HEK293 (cell line): ENCODE measurements around the gene GCH1.

Experiments
- CTCF ChIA-PET: fragments of 350-600 bp; formaldehyde crosslinking; extraction: SDS; loops from one replicate; lab custom pipeline; 2021; ENCODE audit warnings: antibody characterized with exemption; lab: Yijun Ruan, JAX
- POLR2A ChIA-PET: fragments of 300-600 bp; formaldehyde crosslinking; extraction: SDS; loops from one replicate; lab custom pipeline; 2020; ENCODE audit warnings: antibody characterized with exemption, inconsistent platforms; lab: Yijun Ruan, JAX
- H3K27ac ChIP-seq: fragments of 200-500 bp; sonication (Bioruptor generic); 2 replicates; pipeline ENCODE4 v1.5.1; 2014; ENCODE audit warnings: low read depth, low read length, control low read depth, inconsistent platforms; ENCODE audit errors: extremely low read depth
- H3K36me3 ChIP-seq, 2 experiments: fragments of 200-500 bp in 1 of 2; sonication (Bioruptor generic) in 1 of 2; 1 replicate in 1 of 2; 2 replicates in 1 of 2; pipeline ENCODE4 v1.5.1; 2014 to 2017; ENCODE audit warnings: inconsistent platforms in 2 of 2, low read length in 2 of 2; ENCODE audit not compliant: control insufficient read depth in 2 of 2, insufficient read depth in 1 of 2
- H3K4me1 ChIP-seq: fragments of 200-500 bp; sonication (Bioruptor generic); 2 replicates; pipeline ENCODE4 v1.5.1; 2014; ENCODE audit warnings: mild to moderate bottlenecking, low read length, inconsistent platforms; ENCODE audit not compliant: control insufficient read depth, insufficient read depth
- H3K4me3 ChIP-seq: 2 replicates; pipeline ENCODE4 v1.5.1; 2011; ENCODE audit warnings: low read depth, mild to moderate bottlenecking, control low read depth, low read length, moderate library complexity
- H3K9me3 ChIP-seq: fragments of 200-500 bp; sonication (Bioruptor generic); 2 replicates; pipeline ENCODE4 v1.5.1; 2014; ENCODE audit warnings: low read depth, low read length, inconsistent platforms; ENCODE audit not compliant: control insufficient read depth, insufficient read depth
- BCL11A ChIP-seq: fragments of 450-650 bp; formaldehyde crosslinking; IDR thresholded peaks from 2 replicates; pipeline ENCODE4 v1.5.1; 2016; ENCODE audit warnings: low read depth, missing biosample characterization, missing genetic modification characterization
- GLIS2 ChIP-seq: fragments of 450-650 bp; formaldehyde crosslinking; IDR thresholded peaks from 2 replicates; pipeline ENCODE4 v1.5.1; 2016; ENCODE audit warnings: missing biosample characterization, missing genetic modification characterization
- HOXD13 ChIP-seq: sonication (generic); formaldehyde crosslinking; IDR thresholded peaks from 2 replicates; pipeline ENCODE4 v1.8.0; 2022; ENCODE audit warnings: missing genetic modification reagents, borderline replicate concordance
- KLF16 ChIP-seq: fragments of 450-650 bp; formaldehyde crosslinking; IDR thresholded peaks from 2 replicates; pipeline ENCODE4 v1.5.1; 2017; ENCODE audit warnings: missing biosample characterization, missing genetic modification characterization
- KLF8 ChIP-seq: fragments of 450-650 bp; formaldehyde crosslinking; IDR thresholded peaks from 2 replicates; pipeline ENCODE4 v1.5.1; 2016; ENCODE audit warnings: missing biosample characterization, missing genetic modification characterization
- PRDM1 ChIP-seq: fragments of 450-650 bp; formaldehyde crosslinking; IDR thresholded peaks from 2 replicates; pipeline ENCODE4; 2016; ENCODE audit warnings: missing biosample characterization, missing genetic modification characterization
- SCRT1 ChIP-seq: fragments of 450-650 bp; formaldehyde crosslinking; IDR thresholded peaks from 2 replicates; pipeline ENCODE4 v1.5.1; 2016; ENCODE audit warnings: missing biosample characterization, missing genetic modification characterization, borderline replicate concordance
- ZBTB1 ChIP-seq: fragments of 450-650 bp; formaldehyde crosslinking; IDR thresholded peaks from 2 replicates; pipeline ENCODE4 v1.5.1; 2016; ENCODE audit warnings: missing biosample characterization, missing genetic modification characterization
- ZBTB20 ChIP-seq: fragments of 450-650 bp; formaldehyde crosslinking; IDR thresholded peaks from 2 replicates; pipeline ENCODE4 v1.5.1; 2016; ENCODE audit warnings: missing biosample characterization, missing genetic modification characterization
- ZBTB8A ChIP-seq: fragments of 450-650 bp; formaldehyde crosslinking; IDR thresholded peaks from 2 replicates; pipeline ENCODE4 v1.5.1; 2016; ENCODE audit warnings: missing biosample characterization, missing genetic modification characterization
- ZNF140 ChIP-seq: fragments of 450-650 bp; formaldehyde crosslinking; IDR thresholded peaks from 2 replicates; pipeline ENCODE4 v1.5.1; 2016; ENCODE audit warnings: missing biosample characterization, missing genetic modification characterization
- ZNF146 ChIP-seq: fragments of 450-650 bp; formaldehyde crosslinking; IDR thresholded peaks from 2 replicates; pipeline ENCODE4 v1.5.1; 2016; ENCODE audit warnings: missing biosample characterization, missing genetic modification characterization
- ZNF214 ChIP-seq: fragments of 450-650 bp; formaldehyde crosslinking; IDR thresholded peaks from 2 replicates; pipeline ENCODE4 v1.5.1; 2017; ENCODE audit warnings: missing biosample characterization, mild to moderate bottlenecking, missing genetic modification characterization, borderline replicate concordance
- ZNF221 ChIP-seq: fragments of 450-650 bp; formaldehyde crosslinking; IDR thresholded peaks from 2 replicates; pipeline ENCODE4 v1.5.1; 2017; ENCODE audit warnings: missing biosample characterization, missing genetic modification characterization, borderline replicate concordance
- ZNF248 ChIP-seq: fragments of 450-650 bp; formaldehyde crosslinking; IDR thresholded peaks from 2 replicates; pipeline ENCODE4 v1.5.1; 2017; ENCODE audit warnings: missing biosample characterization, missing genetic modification characterization
- ZNF292 ChIP-seq: fragments of 450-650 bp; formaldehyde crosslinking; IDR thresholded peaks from 2 replicates; pipeline ENCODE4 v1.5.1; 2016; ENCODE audit warnings: low read depth, missing biosample characterization, missing genetic modification characterization, borderline replicate concordance
- ZNF311 ChIP-seq: fragments of 450-650 bp; formaldehyde crosslinking; IDR thresholded peaks from 2 replicates; pipeline ENCODE4 v1.5.1; 2017; ENCODE audit warnings: missing biosample characterization, missing genetic modification characterization, borderline replicate concordance
- ZNF510 ChIP-seq: fragments of 450-650 bp; formaldehyde crosslinking; IDR thresholded peaks from 2 replicates; pipeline ENCODE4 v1.5.1; 2018; ENCODE audit warnings: mild to moderate bottlenecking, missing genetic modification characterization, missing biosample characterization; ENCODE audit not compliant: insufficient replicate concordance
- ZNF560 ChIP-seq: fragments of 450-650 bp; formaldehyde crosslinking; IDR thresholded peaks from 2 replicates; pipeline ENCODE4 v1.5.1; 2017; ENCODE audit warnings: missing biosample characterization, missing genetic modification characterization, borderline replicate concordance
- ZNF561 ChIP-seq: fragments of 450-650 bp; IDR thresholded peaks from 2 replicates; pipeline ENCODE4 v1.5.1; 2018; ENCODE audit warnings: missing biosample characterization, missing genetic modification characterization, borderline replicate concordance
- ZNF777 ChIP-seq: fragments of 450-650 bp; formaldehyde crosslinking; IDR thresholded peaks from 2 replicates; pipeline ENCODE4 v1.5.1; 2017; ENCODE audit warnings: missing biosample characterization, missing genetic modification characterization, borderline replicate concordance
- TF ChIP-seq, protein P1 (sequence below): fragments of 450-650 bp; formaldehyde crosslinking; IDR thresholded peaks from 2 replicates; pipeline ENCODE4 v1.5.1; 2017; ENCODE audit warnings: missing biosample characterization, missing genetic modification characterization
- TF ChIP-seq, protein P2 (sequence below): fragments of 450-650 bp; formaldehyde crosslinking; IDR thresholded peaks from 2 replicates; pipeline ENCODE4 v1.5.1; 2016; ENCODE audit warnings: missing biosample characterization, missing genetic modification characterization
- TF ChIP-seq, protein P3 (sequence below): fragments of 450-650 bp; formaldehyde crosslinking; IDR thresholded peaks from 2 replicates; pipeline ENCODE4 v1.5.1; 2016; ENCODE audit warnings: missing biosample characterization, missing genetic modification characterization

Gene GCH1

DNA sequence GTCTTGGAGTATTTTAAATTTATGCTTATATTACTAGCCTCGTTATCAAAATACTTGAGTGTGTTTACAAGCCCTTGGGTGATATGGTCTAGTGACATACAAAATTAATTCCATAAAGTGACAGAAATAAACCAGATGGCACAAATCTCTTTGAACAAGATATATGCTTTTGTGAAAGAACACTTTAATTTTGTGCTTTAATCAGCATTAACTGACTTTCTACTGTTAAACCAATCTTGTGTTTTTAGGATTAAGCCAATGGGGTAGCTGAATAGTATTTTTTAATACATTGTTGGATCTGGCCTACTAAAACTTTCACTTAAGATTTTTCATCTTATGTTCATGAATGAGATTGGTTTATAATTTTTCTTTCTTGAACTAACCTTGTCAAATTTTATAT is 30.4 kb upstream of the GCH1 start:
- H3K36me3 ChIP-seq, result peaks cover 0 to 3% of the 10 kb centered on the region in 2 experiments; a peak in 2 of 3 replicates
- H3K4me3 ChIP-seq, result no peak overlapping the region
- TF ChIP-seq ZNF248 (tag by site-specific recombination) (no peak), ZNF140 (no peak), ZBTB8A (tag by site-specific recombination) (no peak), ZBTB1 (tag by site-specific recombination) (no peak)
- TF ChIP-seq, protein P1, sequence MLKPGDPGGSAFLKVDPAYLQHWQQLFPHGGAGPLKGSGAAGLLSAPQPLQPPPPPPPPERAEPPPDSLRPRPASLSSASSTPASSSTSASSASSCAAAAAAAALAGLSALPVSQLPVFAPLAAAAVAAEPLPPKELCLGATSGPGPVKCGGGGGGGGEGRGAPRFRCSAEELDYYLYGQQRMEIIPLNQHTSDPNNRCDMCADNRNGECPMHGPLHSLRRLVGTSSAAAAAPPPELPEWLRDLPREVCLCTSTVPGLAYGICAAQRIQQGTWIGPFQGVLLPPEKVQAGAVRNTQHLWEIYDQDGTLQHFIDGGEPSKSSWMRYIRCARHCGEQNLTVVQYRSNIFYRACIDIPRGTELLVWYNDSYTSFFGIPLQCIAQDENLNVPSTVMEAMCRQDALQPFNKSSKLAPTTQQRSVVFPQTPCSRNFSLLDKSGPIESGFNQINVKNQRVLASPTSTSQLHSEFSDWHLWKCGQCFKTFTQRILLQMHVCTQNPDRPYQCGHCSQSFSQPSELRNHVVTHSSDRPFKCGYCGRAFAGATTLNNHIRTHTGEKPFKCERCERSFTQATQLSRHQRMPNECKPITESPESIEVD (tag by site-specific recombination), result peak; percentile 40
- POLR2A ChIA-PET, result no interaction called here
- CTCF ChIA-PET, result no interaction called here
- H3K4me1 ChIP-seq, result 0 out of 2 replicates have a peak, but pooled peaks cover 4% of the 10 kb centered on the region
- H3K9me3 ChIP-seq, result no peaks in the 10 kb centered on the region
- no peak overlapping the region for H3K27ac ChIP-seq

DNA sequence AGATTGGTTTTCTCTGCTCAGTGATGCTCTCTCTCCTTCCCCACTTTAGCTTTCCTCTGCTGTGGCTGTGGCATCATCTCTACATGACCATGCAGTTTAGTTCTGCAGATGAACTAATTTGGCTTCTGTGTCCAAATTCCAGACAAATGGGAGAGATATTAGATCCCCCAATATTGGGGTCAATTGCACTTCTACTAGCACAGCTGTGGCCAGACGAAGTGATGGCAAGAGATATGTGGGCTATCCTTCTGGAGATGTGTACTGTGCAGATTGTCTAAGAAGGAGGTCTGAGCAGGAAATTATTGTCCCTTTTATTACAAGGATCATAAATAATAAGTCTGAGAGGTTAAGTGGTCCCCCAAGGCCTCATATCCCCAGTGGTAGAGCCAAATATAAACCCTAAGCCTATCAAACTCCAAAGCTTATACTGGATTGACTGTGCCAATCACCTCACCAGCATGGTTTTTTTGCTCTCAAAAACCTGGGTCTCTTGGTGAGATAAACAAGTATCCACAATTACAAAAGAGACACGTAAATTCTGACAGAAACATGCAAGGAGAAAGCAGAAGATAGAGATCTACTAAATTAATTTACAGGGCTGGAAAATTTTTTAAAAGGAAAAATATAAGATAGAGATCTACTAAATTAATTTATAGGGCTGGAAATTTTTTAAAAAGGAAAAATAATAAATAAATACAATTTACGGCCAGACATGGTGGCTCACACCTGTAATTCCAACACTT is 29.1 kb upstream of the GCH1 start:
- no peaks in the 10 kb centered on the region for H3K9me3 ChIP-seq
- ChIA-PET CTCF (no interaction called here), POLR2A (no interaction called here)
- H3K4me3 ChIP-seq, result no peak overlapping the region
- H3K36me3 ChIP-seq, result peaks cover 0 to 3% of the 10 kb centered on the region in 2 experiments; a peak in 2 of 3 replicates
- TF ChIP-seq PRDM1 (tag by site-specific recombination), result 0 out of 2 replicates have a peak, but pooled peaks have one; percentile 46
- TF ChIP-seq, protein P2, sequence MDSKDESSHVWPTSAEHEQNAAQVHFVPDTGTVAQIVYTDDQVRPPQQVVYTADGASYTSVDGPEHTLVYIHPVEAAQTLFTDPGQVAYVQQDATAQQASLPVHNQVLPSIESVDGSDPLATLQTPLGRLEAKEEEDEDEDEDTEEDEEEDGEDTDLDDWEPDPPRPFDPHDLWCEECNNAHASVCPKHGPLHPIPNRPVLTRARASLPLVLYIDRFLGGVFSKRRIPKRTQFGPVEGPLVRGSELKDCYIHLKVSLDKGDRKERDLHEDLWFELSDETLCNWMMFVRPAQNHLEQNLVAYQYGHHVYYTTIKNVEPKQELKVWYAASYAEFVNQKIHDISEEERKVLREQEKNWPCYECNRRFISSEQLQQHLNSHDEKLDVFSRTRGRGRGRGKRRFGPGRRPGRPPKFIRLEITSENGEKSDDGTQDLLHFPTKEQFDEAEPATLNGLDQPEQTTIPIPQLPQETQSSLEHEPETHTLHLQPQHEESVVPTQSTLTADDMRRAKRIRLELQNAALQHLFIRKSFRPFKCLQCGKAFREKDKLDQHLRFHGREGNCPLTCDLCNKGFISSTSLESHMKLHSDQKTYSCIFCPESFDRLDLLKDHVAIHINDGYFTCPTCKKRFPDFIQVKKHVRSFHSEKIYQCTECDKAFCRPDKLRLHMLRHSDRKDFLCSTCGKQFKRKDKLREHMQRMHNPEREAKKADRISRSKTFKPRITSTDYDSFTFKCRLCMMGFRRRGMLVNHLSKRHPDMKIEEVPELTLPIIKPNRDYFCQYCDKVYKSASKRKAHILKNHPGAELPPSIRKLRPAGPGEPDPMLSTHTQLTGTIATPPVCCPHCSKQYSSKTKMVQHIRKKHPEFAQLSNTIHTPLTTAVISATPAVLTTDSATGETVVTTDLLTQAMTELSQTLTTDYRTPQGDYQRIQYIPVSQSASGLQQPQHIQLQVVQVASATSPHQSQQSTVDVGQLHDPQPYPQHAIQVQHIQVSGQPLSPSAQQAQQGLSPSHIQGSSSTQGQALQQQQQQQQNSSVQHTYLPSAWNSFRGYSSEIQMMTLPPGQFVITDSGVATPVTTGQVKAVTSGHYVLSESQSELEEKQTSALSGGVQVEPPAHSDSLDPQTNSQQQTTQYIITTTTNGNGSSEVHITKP (tag by site-specific recombination), result no peak
- no peak overlapping the region for H3K27ac ChIP-seq
- H3K4me1 ChIP-seq, result 0 out of 2 replicates have a peak, but pooled peaks cover 4% of the 10 kb centered on the region

DNA sequence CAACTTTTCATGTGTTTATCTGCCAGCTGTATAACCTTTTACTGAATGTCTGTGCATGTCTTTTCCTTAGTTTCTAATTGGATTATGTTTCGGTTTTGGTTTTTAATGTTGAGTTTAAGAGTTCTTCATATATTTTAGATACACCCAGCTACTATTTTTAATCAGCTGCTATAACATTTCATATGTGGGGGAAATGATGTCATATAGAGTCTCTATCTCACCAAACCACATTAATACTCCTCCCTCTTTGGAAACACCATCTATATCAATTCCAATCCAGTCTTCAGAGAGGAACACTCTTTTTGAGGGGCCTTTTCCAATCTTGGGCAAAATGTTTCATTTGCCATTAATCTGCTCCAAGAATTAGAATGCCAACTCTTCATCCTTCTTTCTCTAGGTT is 28.5 kb upstream of the GCH1 start:
- Histone ChIP-seq H3K27ac (no peak overlapping the region), H3K4me1 (0 out of 2 replicates have a peak, but pooled peaks cover 4% of the 10 kb centered on the region), H3K36me3 (peaks cover 0 to 2% of the 10 kb centered on the region in 2 experiments; a peak in 2 of 3 replicates), H3K9me3 (no peaks in the 10 kb centered on the region), H3K4me3 (no peak overlapping the region)
- TF ChIP-seq KLF16 (tag by site-specific recombination) (no peak), ZNF214 (tag by site-specific recombination) (no peak), ZNF221 (tag by site-specific recombination) (no peak), ZNF510 (no peak), HOXD13 (no peak), ZNF777 (tag by site-specific recombination) (no peak), BCL11A (no peak), ZNF311 (tag by site-specific recombination) (no peak), GLIS2 (no peak), ZNF292 (tag by site-specific recombination) (no peak), KLF8 (tag by site-specific recombination) (no peak), SCRT1 (no peak), ZNF561 (tag by site-specific recombination) (no peak), ZNF146 (tag by site-specific recombination) (no peak), ZBTB20 (no peak), ZNF560 (tag by site-specific recombination) (no peak)
- TF ChIP-seq, protein P3, sequence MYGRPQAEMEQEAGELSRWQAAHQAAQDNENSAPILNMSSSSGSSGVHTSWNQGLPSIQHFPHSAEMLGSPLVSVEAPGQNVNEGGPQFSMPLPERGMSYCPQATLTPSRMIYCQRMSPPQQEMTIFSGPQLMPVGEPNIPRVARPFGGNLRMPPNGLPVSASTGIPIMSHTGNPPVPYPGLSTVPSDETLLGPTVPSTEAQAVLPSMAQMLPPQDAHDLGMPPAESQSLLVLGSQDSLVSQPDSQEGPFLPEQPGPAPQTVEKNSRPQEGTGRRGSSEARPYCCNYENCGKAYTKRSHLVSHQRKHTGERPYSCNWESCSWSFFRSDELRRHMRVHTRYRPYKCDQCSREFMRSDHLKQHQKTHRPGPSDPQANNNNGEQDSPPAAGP (tag by site-specific recombination), result no peak
- ChIA-PET POLR2A (no interaction called here), CTCF (interaction anchor here (0.6 kb wide), 1 partner anchor 186 kb away, joined by 8 read pairs; no protein-coding TSS in a partner anchor)
